Measurements from ENCODE around the gene MPRIP. TPM values are rescaled to one million over a fixed set of nuclear protein-coding genes. Genes with fewer than 3 reads are reported as not detected.
A peak's percentile ranks its signal among the peaks of the same experiment; 100 is the strongest.
"Not testable (repeated sequence)": the region's sequence is repeated elsewhere in the genome, so short reads cannot be mapped to it uniquely, and the experiment has no call there.

The MPRIP gene
- total RNA-seq, 1 experiment from 2014 or later = 1,274 TPM

GRCh38 chr17:17010545-17011034 is 31.7 kb upstream of the MPRIP start:
- H3F3A ChIP-seq (ENCODE audit: low read length, unreplicated experiment); DNase-seq; intact Hi-C loops (cut with micrococcal nuclease); H3K9me3 ChIP-seq (ENCODE audit: low read length); POLR2A ChIA-PET (ENCODE audit: unreplicated experiment); CTCF ChIA-PET; H3K27me3 ChIP-seq (ENCODE audit: low read length); H2AFZ ChIP-seq (ENCODE audit: low read length); BruUV-seq (replicated peaks); H3K36me3 ChIP-seq (ENCODE audit: low read depth, low read length); H3K9me2 ChIP-seq (replicated peaks; ENCODE audit: low read length); H3K4me3 ChIP-seq (ENCODE audit: low read length); H4K20me1 ChIP-seq (ENCODE audit: low read length): not testable (repeated sequence)
- Histone ChIP-seq H3K4me1 (ENCODE audit: insufficient read depth, low read length) (peaks cover 55% of the 10 kb centered on the region), H3K9ac (ENCODE audit: low read length) (peak overlapping the region; percentile 72), H3K4me2 (ENCODE audit: low read length) (peak overlapping the region; percentile 54), H3K79me2 (ENCODE audit: low read length) (peaks cover 32% of the 10 kb centered on the region), H3K27ac (ENCODE audit: low read length) (peak overlapping the region; percentile 94)
- peak; percentile 66 for ATAC-seq

- Histone ChIP-seq H3K4me2 (ENCODE audit: low read length) (peak overlapping the region; percentile 54), H3K4me1 (ENCODE audit: insufficient read depth, low read length) (peaks cover 61% of the 10 kb centered on the region), H3K27ac (ENCODE audit: low read length) (peak overlapping the region; percentile 94), H3K79me2 (ENCODE audit: low read length) (peaks cover 36% of the 10 kb centered on the region), H3K9ac (ENCODE audit: low read length) (peak overlapping the region; percentile 72)
- TSS peak; percentile 47 for BruUV-seq (replicated peaks)
- intact Hi-C loops (cut with micrococcal nuclease); H3K9me2 ChIP-seq (replicated peaks; ENCODE audit: low read length); H3K4me3 ChIP-seq (ENCODE audit: low read length); H3K9me3 ChIP-seq (ENCODE audit: low read length); H3K36me3 ChIP-seq (ENCODE audit: low read depth, low read length); H4K20me1 ChIP-seq (ENCODE audit: low read length); POLR2A ChIA-PET (ENCODE audit: unreplicated experiment); CTCF ChIA-PET; H3K27me3 ChIP-seq (ENCODE audit: low read length); H2AFZ ChIP-seq (ENCODE audit: low read length); H3F3A ChIP-seq (ENCODE audit: low read length, unreplicated experiment): not testable (repeated sequence)
- TF ChIP-seq EZH2phosphoT487 (IDR thresholded peaks at IDR 0.05; ENCODE audit: borderline replicate concordance, low read length) = peak; percentile 44; the same call in 1 of the 2 replicates
- DNase-seq (peak; percentile 100), ATAC-seq (peak; percentile 44)
These were observed 31.0 kb upstream of the MPRIP start for GRCh38 chr17:17011043-17011907.

- ATAC-seq; CTCF ChIA-PET; H2AFZ ChIP-seq (ENCODE audit: low read length); H3K9me3 ChIP-seq (ENCODE audit: low read length); H3F3A ChIP-seq (ENCODE audit: low read length, unreplicated experiment); H3K36me3 ChIP-seq (ENCODE audit: low read depth, low read length); H3K27me3 ChIP-seq (ENCODE audit: low read length); H3K4me3 ChIP-seq (ENCODE audit: low read length); H3K9me2 ChIP-seq (replicated peaks; ENCODE audit: low read length); H4K20me1 ChIP-seq (ENCODE audit: low read length): not testable (repeated sequence)
- H3K27ac ChIP-seq (ENCODE audit: low read length) = peak overlapping the region; percentile 96
- peak overlapping the region; percentile 88 for H3K9ac ChIP-seq (ENCODE audit: low read length)
- BruUV-seq (replicated peaks) = TSS peak; percentile 47
- H3K4me1 ChIP-seq (ENCODE audit: insufficient read depth, low read length) = peaks cover 74% of the 10 kb centered on the region
- peak; percentile 9 for DNase-seq
- peak overlapping the region; percentile 63 for H3K4me2 ChIP-seq (ENCODE audit: low read length)
- POLR2A ChIA-PET (ENCODE audit: unreplicated experiment) = interaction anchor here (0.7 kb wide), 1 partner anchor 41 kb away, joined by 3 read pairs; no protein-coding TSS in a partner anchor
- peaks cover 52% of the 10 kb centered on the region for H3K79me2 ChIP-seq (ENCODE audit: low read length)
- intact Hi-C loops (cut with micrococcal nuclease) = loop anchor here (2.0 kb wide), 1 partner anchor 15 kb away; no protein-coding TSS in a partner anchor
These were observed 28.2 kb upstream of the MPRIP start for GRCh38 chr17:17013828-17014747.

- CTCF ChIA-PET; BruUV-seq (replicated peaks): not testable (repeated sequence)
- H3K9ac ChIP-seq (ENCODE audit: low read length) = peak overlapping the region; percentile 88
These were observed 27.5 kb upstream of the MPRIP start for GRCh38 chr17:17014748-17015124.

More at GRCh38 chr17:17014748-17015124, 27.5 kb upstream of the MPRIP start:
- H3K9me2 ChIP-seq (replicated peaks; ENCODE audit: low read length); H2AFZ ChIP-seq (ENCODE audit: low read length); H3K9me3 ChIP-seq (ENCODE audit: low read length); H3K36me3 ChIP-seq (ENCODE audit: low read depth, low read length); H3K27me3 ChIP-seq (ENCODE audit: low read length); H4K20me1 ChIP-seq (ENCODE audit: low read length); H3F3A ChIP-seq (ENCODE audit: low read length, unreplicated experiment); H3K4me3 ChIP-seq (ENCODE audit: low read length); intact Hi-C loops (cut with micrococcal nuclease): not testable (repeated sequence)
- peak; percentile 99 for DNase-seq
- Histone ChIP-seq H3K79me2 (ENCODE audit: low read length) (peaks cover 48% of the 10 kb centered on the region), H3K4me1 (ENCODE audit: insufficient read depth, low read length) (peaks cover 70% of the 10 kb centered on the region), H3K4me2 (ENCODE audit: low read length) (peak overlapping the region; percentile 63), H3K27ac (ENCODE audit: low read length) (peak overlapping the region; percentile 96)
- POLR2A ChIA-PET (ENCODE audit: unreplicated experiment) = interaction anchor here (0.7 to 0.8 kb wide), 2 partner anchors 13 to 41 kb away, joined by 3 read pairs; no protein-coding TSS in a partner anchor
- ATAC-seq = peak; percentile 36
